Measurements from ENCODE around the gene ERLIN1. TPM values are rescaled to one million over a fixed set of nuclear protein-coding genes. Genes with fewer than 3 reads are reported as not detected.

The ERLIN1 gene
- total RNA-seq, 4 donors from 2014 or later = 23.0 to 36.9 (median 35.1) TPM

DNA sequence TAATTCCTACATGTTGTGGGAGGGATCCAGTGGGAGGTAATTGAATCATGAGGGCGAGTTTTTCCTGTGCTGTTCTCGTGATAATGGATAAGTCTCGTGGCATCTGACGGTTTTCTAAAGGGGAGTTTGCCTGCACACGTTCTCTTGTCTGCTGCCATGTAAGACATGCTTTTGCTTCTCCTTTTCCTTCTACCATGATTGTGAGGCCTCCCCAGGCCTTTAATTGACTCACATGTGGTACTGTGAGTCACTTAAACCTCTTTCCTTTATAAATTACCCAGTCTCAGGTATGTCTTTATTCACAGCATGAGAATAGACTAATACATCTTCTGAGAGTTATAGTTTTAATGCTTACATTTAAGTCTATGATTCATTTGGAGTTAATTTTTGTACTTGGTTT lies 81.5 kb downstream of the ERLIN1 start:
- intact Hi-C loops (cut with DNase I; ENCODE audit: low total_unique reads) = no loop called here
- H3K4me3 ChIP-seq (ENCODE audit: low read depth, poor library complexity, severe bottlenecking) = no peak overlapping the region
- TF ChIP-seq, protein P1, sequence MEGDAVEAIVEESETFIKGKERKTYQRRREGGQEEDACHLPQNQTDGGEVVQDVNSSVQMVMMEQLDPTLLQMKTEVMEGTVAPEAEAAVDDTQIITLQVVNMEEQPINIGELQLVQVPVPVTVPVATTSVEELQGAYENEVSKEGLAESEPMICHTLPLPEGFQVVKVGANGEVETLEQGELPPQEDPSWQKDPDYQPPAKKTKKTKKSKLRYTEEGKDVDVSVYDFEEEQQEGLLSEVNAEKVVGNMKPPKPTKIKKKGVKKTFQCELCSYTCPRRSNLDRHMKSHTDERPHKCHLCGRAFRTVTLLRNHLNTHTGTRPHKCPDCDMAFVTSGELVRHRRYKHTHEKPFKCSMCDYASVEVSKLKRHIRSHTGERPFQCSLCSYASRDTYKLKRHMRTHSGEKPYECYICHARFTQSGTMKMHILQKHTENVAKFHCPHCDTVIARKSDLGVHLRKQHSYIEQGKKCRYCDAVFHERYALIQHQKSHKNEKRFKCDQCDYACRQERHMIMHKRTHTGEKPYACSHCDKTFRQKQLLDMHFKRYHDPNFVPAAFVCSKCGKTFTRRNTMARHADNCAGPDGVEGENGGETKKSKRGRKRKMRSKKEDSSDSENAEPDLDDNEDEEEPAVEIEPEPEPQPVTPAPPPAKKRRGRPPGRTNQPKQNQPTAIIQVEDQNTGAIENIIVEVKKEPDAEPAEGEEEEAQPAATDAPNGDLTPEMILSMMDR (IDR thresholded peaks at IDR 0.05) = no peak
- no peak for TF ChIP-seq POLR2A (IDR thresholded peaks at IDR 0.05)
- WGBS, 2 donors = 81 to 82% methylated on average over 5 of the region's 5 CpGs
- DNase-seq (ENCODE audit: low spot score in 2 of 2) = no peak

DNA sequence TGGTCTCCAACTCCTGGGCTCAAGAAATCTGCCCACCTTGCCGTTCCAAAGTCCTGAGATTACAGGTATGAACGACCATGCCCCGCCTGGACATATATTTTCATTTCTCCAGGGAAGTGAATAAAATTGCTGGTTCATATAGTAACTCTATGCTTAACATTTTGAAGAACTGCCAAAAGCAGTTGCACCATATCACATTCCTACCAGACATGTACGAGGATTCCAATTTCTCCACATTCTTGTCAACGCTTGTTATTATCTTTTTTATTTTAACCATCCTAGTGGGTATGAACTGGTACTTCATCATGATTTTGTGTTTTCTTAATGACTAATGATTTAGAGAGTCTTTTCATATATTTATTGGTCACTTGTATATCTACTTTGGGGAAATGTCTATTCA lies 82.2 kb downstream of the ERLIN1 start:
- no peak overlapping the region for H3K4me3 ChIP-seq (ENCODE audit: low read depth, poor library complexity, severe bottlenecking)
- 73 to 83% methylated on average over 5 of the region's 5 CpGs for WGBS, 2 donors
- no peak for TF ChIP-seq POLR2A (IDR thresholded peaks at IDR 0.05)
- TF ChIP-seq, protein P1 (IDR thresholded peaks at IDR 0.05) = no peak
- intact Hi-C loops (cut with DNase I; ENCODE audit: low total_unique reads) = no loop called here
- no peak for DNase-seq (ENCODE audit: low spot score in 2 of 2)

DNA sequence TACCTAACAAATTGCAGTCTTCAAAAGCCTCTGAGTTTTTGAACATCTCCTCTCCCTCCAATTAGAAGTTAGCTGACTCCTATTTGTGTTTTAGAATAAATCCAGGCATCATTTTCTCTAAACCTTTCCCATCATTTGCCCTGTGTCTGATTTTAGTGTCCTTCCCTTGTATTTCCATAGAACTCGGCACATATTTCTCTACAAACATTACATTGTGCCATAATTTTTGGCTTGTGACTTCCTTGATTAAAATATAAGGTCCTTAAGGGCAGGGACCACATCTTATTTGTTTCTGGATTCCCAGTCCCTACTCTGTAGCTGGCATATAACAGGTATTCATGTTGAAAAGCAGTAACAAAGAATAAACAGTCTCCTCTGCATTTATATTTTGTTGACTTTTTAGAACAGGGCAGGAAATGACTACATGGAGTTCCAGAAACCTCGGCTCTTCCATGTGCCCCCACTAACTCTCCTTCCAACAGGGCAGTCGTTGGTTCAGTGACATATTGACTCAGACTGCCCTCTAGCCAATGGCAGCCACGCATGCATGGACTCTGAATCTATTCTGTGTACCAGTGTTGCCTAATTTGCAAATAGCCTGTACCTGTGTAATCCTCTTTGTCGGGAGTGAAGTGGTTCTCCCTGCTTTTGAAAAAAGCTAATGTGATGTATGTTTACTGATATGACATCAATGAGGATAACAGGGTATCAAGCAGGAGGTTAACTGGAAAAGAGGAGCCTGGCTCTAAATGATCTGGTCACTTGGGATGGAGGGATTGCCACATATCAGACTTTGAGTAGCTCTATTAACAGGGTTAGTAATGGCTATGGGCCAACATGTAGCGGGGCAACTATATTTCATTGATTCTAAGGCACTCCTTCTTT lies 84.4 kb downstream of the ERLIN1 start:
- intact Hi-C loops (cut with DNase I; ENCODE audit: low total_unique reads) = no loop called here
- DNase-seq (ENCODE audit: low spot score in 2 of 2) = no peak
- TF ChIP-seq, protein P1 (IDR thresholded peaks at IDR 0.05) = peak in 1 of 3 donors; percentile 33
- TF ChIP-seq POLR2A (IDR thresholded peaks at IDR 0.05) = no peak
- 58 to 60% methylated on average over 6 of the region's 6 CpGs for WGBS, 2 donors
- no peak overlapping the region for H3K4me3 ChIP-seq (ENCODE audit: low read depth, poor library complexity, severe bottlenecking)

DNA sequence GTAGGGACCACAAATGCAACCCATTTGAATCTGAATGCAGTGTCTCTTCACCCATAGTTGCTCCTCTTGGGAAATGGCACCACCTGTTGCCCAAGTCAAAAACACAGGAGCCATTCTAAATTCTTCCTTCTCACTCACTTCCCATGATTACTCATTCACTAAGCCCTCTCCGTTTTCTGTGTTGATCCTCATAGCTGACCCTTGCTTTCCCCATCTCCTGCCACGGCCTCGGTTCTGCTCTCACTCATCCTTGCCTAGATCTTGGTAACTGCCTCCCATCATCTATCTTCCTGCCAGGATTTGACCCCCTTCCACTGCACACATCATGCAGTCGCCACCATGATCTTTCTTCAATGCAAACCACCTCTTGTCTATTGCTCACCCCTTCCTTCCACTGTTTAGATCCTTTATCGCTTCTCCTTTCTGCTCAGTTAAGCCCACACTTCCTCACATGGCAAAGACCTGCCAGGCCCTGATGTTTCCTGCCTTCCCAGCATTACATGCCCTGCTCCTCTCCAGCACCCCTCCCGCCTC lies 85.1 kb downstream of the ERLIN1 start:
- DNase-seq (ENCODE audit: low spot score in 2 of 2) = no peak
- 61 to 71% methylated on average over 6 of the region's 6 CpGs for WGBS, 2 donors
- TF ChIP-seq, protein P1 (IDR thresholded peaks at IDR 0.05) = no peak
- no peak for TF ChIP-seq POLR2A (IDR thresholded peaks at IDR 0.05)
- intact Hi-C loops (cut with DNase I; ENCODE audit: low total_unique reads) = no loop called here
- no peak overlapping the region for H3K4me3 ChIP-seq (ENCODE audit: low read depth, poor library complexity, severe bottlenecking)

Other genes with a start within 250 kb of the ERLIN1 start
- gene DNMBP, start 176.1 kb downstream of the ERLIN1 start, total RNA-seq = 10 to 100 TPM; 39.8 to 78.0 (median 61.9) TPM
- gene CPN1, start 104.2 kb downstream of the ERLIN1 start, total RNA-seq = not detected
- gene CHUK, start 43.6 kb upstream of the ERLIN1 start, total RNA-seq = 10 to 100 TPM; 12.5 to 16.0 (median 13.7) TPM
- gene CWF19L1, start 81.6 kb upstream of the ERLIN1 start, total RNA-seq = 10 to 100 TPM; 11.9 to 30.5 (median 18.0) TPM
- 10 to 100 TPM; 33.4 to 51.1 (median 38.0) TPM for gene BLOC1S2, start 100.7 kb upstream of the ERLIN1 start, total RNA-seq
- not detected for gene PKD2L1, start 144.2 kb upstream of the ERLIN1 start, total RNA-seq
- 10 to 100 TPM; 23.8 to 56.7 (median 32.3) TPM for gene SCD, start 161.2 kb upstream of the ERLIN1 start, total RNA-seq

Data from lower leg skin (tissue), 4 donors.